Neural crest cell (in vitro differentiated cells): Measurements from ENCODE around the gene KIAA1210. TPM values are rescaled to one million over a fixed set of nuclear protein-coding genes. Genes with fewer than 3 reads are reported as not detected.

ENCODE experiments used
- DNase-seq: peaks from one replicate; pipeline ENCODE4 v3.0.0; 2021; ENCODE audit warnings: low read depth, mixed read lengths, low spot score
- H3K27ac Mint-ChIP-seq: one replicate; pipeline ENCODE4 v1.8.0; 2021; ENCODE audit warnings: mild to moderate bottlenecking, mixed read lengths; ENCODE audit not compliant: unreplicated experiment
- H3K27me3 Mint-ChIP-seq: 2 replicates; pipeline ENCODE4 v1.8.0; 2021; ENCODE audit warnings: low read depth, mild to moderate bottlenecking, mixed read lengths
- H3K36me3 Mint-ChIP-seq: 2 replicates; pipeline ENCODE4 v1.8.0; 2021; ENCODE audit warnings: low read depth, mild to moderate bottlenecking, mixed read lengths
- H3K4me1 Mint-ChIP-seq: 2 replicates; pipeline ENCODE4 v1.8.0; 2021; ENCODE audit warnings: mixed read lengths
- H3K4me3 Mint-ChIP-seq: one replicate; pipeline ENCODE4 v1.8.0; 2021; ENCODE audit warnings: mild to moderate bottlenecking, mixed read lengths
- H3K9me3 Mint-ChIP-seq: 2 replicates; pipeline ENCODE4 v1.8.0; 2021; ENCODE audit warnings: mixed read lengths
- CTCF ChIP-seq: fragments of 200-600 bp; sonication (generic); conservative IDR thresholded peaks from 2 replicates; pipeline ENCODE4 v1.5.0; 2021; ENCODE audit warnings: antibody characterized with exemption, mild to moderate bottlenecking
- total RNA-seq: library from RNA; stranded (reverse); gene quantifications from 2 replicates; pipeline ENCODE4 v1.2.1, GENCODE V29; 2021

The KIAA1210 gene
- total RNA-seq, 1 donor from 2014 or later, result not detected

- no peaks in the 10 kb centered on the region for H3K4me1 Mint-ChIP-seq
- no peak overlapping the region for H3K27ac Mint-ChIP-seq
- DNase-seq, result peak; percentile 54
Measured at GRCh38 chrX:119118780-119119395, 8.7 kb downstream of the KIAA1210 start.

GRCh38 chrX:119107206-119107605 lies 20.4 kb downstream of the KIAA1210 start:
- Mint-ChIP-seq H3K27ac (no peak overlapping the region), H3K9me3 (peaks cover 5% of the 10 kb centered on the region), H3K4me1 (no peaks in the 10 kb centered on the region), H3K4me3 (no peak overlapping the region), H3K36me3 (no peaks in the 10 kb centered on the region), H3K27me3 (no peaks in the 10 kb centered on the region)
- no peak for TF ChIP-seq CTCF
- no peak for DNase-seq

More at GRCh38 chrX:119118780-119119395, 8.7 kb downstream of the KIAA1210 start:
- Mint-ChIP-seq H3K27me3 (peaks cover 2% of the 10 kb centered on the region), H3K36me3 (no peaks in the 10 kb centered on the region), H3K9me3 (no peaks in the 10 kb centered on the region), H3K4me3 (no peak overlapping the region)
- TF ChIP-seq CTCF, result peak; percentile 66

DNA sequence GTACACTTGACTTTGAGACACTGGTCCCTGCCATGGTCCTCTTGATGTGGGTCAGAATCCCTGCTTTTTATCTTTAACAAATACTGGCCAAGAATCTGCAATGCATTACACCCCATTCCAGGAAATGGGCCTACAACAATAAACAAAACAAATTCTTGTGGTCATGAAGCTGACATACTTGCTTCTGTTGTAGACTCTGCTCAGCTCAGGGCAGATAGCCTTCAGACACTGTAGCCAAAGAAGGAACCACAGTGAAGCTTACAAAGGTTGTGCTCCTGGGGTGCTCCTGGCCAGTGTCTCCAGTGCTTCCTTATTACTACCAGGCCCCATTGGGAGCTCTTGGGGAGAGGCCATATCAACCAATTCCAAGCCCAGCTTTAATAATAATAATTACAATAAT lies 21.8 kb downstream of the KIAA1210 start:
- Mint-ChIP-seq H3K36me3 (no peaks in the 10 kb centered on the region), H3K27me3 (no peaks in the 10 kb centered on the region), H3K27ac (no peak overlapping the region), H3K9me3 (peaks cover 5% of the 10 kb centered on the region), H3K4me3 (no peak overlapping the region), H3K4me1 (no peaks in the 10 kb centered on the region)
- TF ChIP-seq CTCF, result no peak
- DNase-seq, result no peak

- no peak overlapping the region for H3K27ac Mint-ChIP-seq
- H3K9me3 Mint-ChIP-seq, result peaks cover 2% of the 10 kb centered on the region
- TF ChIP-seq CTCF, result no peak
- no peaks in the 10 kb centered on the region for H3K4me1 Mint-ChIP-seq
- no peak for DNase-seq
- H3K27me3 Mint-ChIP-seq, result no peaks in the 10 kb centered on the region
- H3K4me3 Mint-ChIP-seq, result no peak overlapping the region
- H3K36me3 Mint-ChIP-seq, result no peaks in the 10 kb centered on the region
Measured at GRCh38 chrX:119101168-119101567, 26.4 kb downstream of the KIAA1210 start.

DNA sequence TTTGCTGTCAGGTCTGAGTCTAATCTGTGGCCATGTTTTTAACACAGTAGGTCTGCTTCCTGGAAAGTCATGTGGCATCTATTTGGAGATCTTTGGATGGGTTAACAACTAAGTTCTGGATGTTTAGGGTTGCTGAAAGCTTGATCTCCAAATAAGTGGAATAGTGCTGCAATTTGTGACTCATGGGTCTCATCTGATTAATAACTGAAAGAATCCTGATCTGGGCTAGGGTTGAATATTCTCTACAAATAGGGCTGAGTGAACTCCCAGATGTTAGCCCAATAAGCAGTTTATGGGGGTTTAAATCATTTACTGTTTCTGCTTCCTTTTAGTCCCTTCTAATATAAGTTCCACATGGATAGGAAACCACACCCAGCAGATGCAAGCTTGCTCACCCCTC lies 31.7 kb downstream of the KIAA1210 start:
- Mint-ChIP-seq H3K4me3 (no peak overlapping the region), H3K9me3 (no peaks in the 10 kb centered on the region), H3K36me3 (no peaks in the 10 kb centered on the region), H3K4me1 (no peaks in the 10 kb centered on the region), H3K27ac (no peak overlapping the region), H3K27me3 (no peaks in the 10 kb centered on the region)
- TF ChIP-seq CTCF, result no peak
- DNase-seq, result no peak
